ENCODE results near the gene ARL15.

ARL15 gene

GRCh38 chr5:54273715-54274114 lies 36.7 kb downstream of the ARL15 start:
- TF ChIP-seq EZH2phosphoT487 (IDR thresholded peaks at IDR 0.05; ENCODE audit: low read depth) (no peak), CTCF (IDR thresholded peaks at IDR 0.05; ENCODE audit: low read depth, low read length) (no peak)
- no peaks in the 10 kb centered on the region for H3K36me3 ChIP-seq (replicated peaks; ENCODE audit: low read depth, low read length)
- no peak overlapping the region for H3K27ac ChIP-seq (ENCODE audit: low read length)
- H3K9ac ChIP-seq (ENCODE audit: low read length), result no peak overlapping the region
- no peaks in the 10 kb centered on the region for H3K9me3 ChIP-seq (ENCODE audit: insufficient read depth, low read length)
- no peak overlapping the region for H2AFZ ChIP-seq (ENCODE audit: low read depth, low read length)
- H3K4me1 ChIP-seq (ENCODE audit: low read length), result no peaks in the 10 kb centered on the region
- H3K4me3 ChIP-seq (ENCODE audit: low read length), result no peak overlapping the region
- H3K79me2 ChIP-seq (ENCODE audit: low read length), result no peaks in the 10 kb centered on the region
- no peaks in the 10 kb centered on the region for H3K27me3 ChIP-seq (ENCODE audit: low read depth, low read length)
- H3K4me2 ChIP-seq (ENCODE audit: low read length), result no peak overlapping the region
- H4K20me1 ChIP-seq (ENCODE audit: insufficient read depth, low read length), result no peaks in the 10 kb centered on the region

DNA sequence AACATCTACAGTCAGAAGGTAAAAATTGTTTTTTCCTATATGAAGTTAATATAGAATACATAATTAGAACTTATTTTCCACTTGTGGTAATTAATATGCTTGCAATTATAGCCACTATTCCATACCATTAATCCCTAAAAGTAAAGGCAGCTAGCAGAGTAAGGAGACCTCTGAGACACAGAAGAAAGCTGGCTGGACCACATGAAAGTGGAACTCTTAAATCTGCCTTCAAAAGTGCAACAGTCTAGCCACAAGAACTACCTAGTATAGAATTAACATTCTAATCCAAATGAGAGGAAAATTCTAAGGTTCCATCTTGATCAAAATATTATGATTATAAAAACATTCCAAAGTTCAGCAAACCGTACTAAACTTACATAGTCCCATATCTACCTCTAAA lies 37.6 kb downstream of the ARL15 start:
- no peaks in the 10 kb centered on the region for H3K79me2 ChIP-seq (ENCODE audit: low read length)

GRCh38 chr5:54270326-54270725 lies 40.0 kb downstream of the ARL15 start:
- H3K9me3 ChIP-seq (ENCODE audit: insufficient read depth, low read length), result no peaks in the 10 kb centered on the region
- no peaks in the 10 kb centered on the region for H3K79me2 ChIP-seq (ENCODE audit: low read length)
- TF ChIP-seq CTCF (IDR thresholded peaks at IDR 0.05; ENCODE audit: low read depth, low read length) (no peak), EZH2phosphoT487 (IDR thresholded peaks at IDR 0.05; ENCODE audit: low read depth) (no peak)
- H3K36me3 ChIP-seq (replicated peaks; ENCODE audit: low read depth, low read length), result no peaks in the 10 kb centered on the region
- H3K9ac ChIP-seq (ENCODE audit: low read length), result no peak overlapping the region
- no peak overlapping the region for H3K27ac ChIP-seq (ENCODE audit: low read length)
- H3K4me2 ChIP-seq (ENCODE audit: low read length), result no peak overlapping the region
- no peak overlapping the region for H2AFZ ChIP-seq (ENCODE audit: low read depth, low read length)
- H3K4me1 ChIP-seq (ENCODE audit: low read length), result no peaks in the 10 kb centered on the region
- H3K4me3 ChIP-seq (ENCODE audit: low read length), result no peak overlapping the region
- H3K27me3 ChIP-seq (ENCODE audit: low read depth, low read length), result no peaks in the 10 kb centered on the region
- H4K20me1 ChIP-seq (ENCODE audit: insufficient read depth, low read length), result no peaks in the 10 kb centered on the region

More for the DNA sequence above, 37.6 kb downstream of the ARL15 start:
- H4K20me1 ChIP-seq (ENCODE audit: insufficient read depth, low read length), result no peaks in the 10 kb centered on the region
- no peaks in the 10 kb centered on the region for H3K9me3 ChIP-seq (ENCODE audit: insufficient read depth, low read length)
- H3K4me2 ChIP-seq (ENCODE audit: low read length), result no peak overlapping the region
- no peak overlapping the region for H3K27ac ChIP-seq (ENCODE audit: low read length)
- H3K4me1 ChIP-seq (ENCODE audit: low read length), result no peaks in the 10 kb centered on the region
- H3K27me3 ChIP-seq (ENCODE audit: low read depth, low read length), result no peaks in the 10 kb centered on the region
- TF ChIP-seq EZH2phosphoT487 (IDR thresholded peaks at IDR 0.05; ENCODE audit: low read depth), result no peak
- TF ChIP-seq CTCF (IDR thresholded peaks at IDR 0.05; ENCODE audit: low read depth, low read length), result no peak
- no peak overlapping the region for H3K9ac ChIP-seq (ENCODE audit: low read length)
- no peaks in the 10 kb centered on the region for H3K36me3 ChIP-seq (replicated peaks; ENCODE audit: low read depth, low read length)
- H3K4me3 ChIP-seq (ENCODE audit: low read length), result no peak overlapping the region
- H2AFZ ChIP-seq (ENCODE audit: low read depth, low read length), result no peak overlapping the region

- H4K20me1 ChIP-seq (ENCODE audit: insufficient read depth, low read length), result no peaks in the 10 kb centered on the region
- no peak overlapping the region for H2AFZ ChIP-seq (ENCODE audit: low read depth, low read length)
- H3K9me3 ChIP-seq (ENCODE audit: insufficient read depth, low read length), result no peaks in the 10 kb centered on the region
- no peak overlapping the region for H3K4me3 ChIP-seq (ENCODE audit: low read length)
- no peak overlapping the region for H3K27ac ChIP-seq (ENCODE audit: low read length)
- H3K4me2 ChIP-seq (ENCODE audit: low read length), result no peak overlapping the region
- TF ChIP-seq CTCF (IDR thresholded peaks at IDR 0.05; ENCODE audit: low read depth, low read length), result no peak
- no peak for TF ChIP-seq EZH2phosphoT487 (IDR thresholded peaks at IDR 0.05; ENCODE audit: low read depth)
- H3K36me3 ChIP-seq (replicated peaks; ENCODE audit: low read depth, low read length), result no peaks in the 10 kb centered on the region
- H3K4me1 ChIP-seq (ENCODE audit: low read length), result no peaks in the 10 kb centered on the region
- H3K27me3 ChIP-seq (ENCODE audit: low read depth, low read length), result no peaks in the 10 kb centered on the region
- no peak overlapping the region for H3K9ac ChIP-seq (ENCODE audit: low read length)
- no peaks in the 10 kb centered on the region for H3K79me2 ChIP-seq (ENCODE audit: low read length)
Measured at GRCh38 chr5:54264574-54264973, 45.8 kb downstream of the ARL15 start.

All from OCI-LY3 (cell line).